ENCODE data around the gene DHX40. TPM values are rescaled to one million over a fixed set of nuclear protein-coding genes. Genes with fewer than 3 reads are reported as not detected.

Gene DHX40, protein sequence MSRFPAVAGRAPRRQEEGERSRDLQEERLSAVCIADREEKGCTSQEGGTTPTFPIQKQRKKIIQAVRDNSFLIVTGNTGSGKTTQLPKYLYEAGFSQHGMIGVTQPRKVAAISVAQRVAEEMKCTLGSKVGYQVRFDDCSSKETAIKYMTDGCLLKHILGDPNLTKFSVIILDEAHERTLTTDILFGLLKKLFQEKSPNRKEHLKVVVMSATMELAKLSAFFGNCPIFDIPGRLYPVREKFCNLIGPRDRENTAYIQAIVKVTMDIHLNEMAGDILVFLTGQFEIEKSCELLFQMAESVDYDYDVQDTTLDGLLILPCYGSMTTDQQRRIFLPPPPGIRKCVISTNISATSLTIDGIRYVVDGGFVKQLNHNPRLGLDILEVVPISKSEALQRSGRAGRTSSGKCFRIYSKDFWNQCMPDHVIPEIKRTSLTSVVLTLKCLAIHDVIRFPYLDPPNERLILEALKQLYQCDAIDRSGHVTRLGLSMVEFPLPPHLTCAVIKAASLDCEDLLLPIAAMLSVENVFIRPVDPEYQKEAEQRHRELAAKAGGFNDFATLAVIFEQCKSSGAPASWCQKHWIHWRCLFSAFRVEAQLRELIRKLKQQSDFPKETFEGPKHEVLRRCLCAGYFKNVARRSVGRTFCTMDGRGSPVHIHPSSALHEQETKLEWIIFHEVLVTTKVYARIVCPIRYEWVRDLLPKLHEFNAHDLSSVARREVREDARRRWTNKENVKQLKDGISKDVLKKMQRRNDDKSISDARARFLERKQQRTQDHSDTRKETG
- total RNA-seq (2022; extraction: Qiagen RNA extraction; ENCODE audit: low read depth), result 34.8 to 48.2 TPM (median 41.6 TPM) in 5 replicates

DNA sequence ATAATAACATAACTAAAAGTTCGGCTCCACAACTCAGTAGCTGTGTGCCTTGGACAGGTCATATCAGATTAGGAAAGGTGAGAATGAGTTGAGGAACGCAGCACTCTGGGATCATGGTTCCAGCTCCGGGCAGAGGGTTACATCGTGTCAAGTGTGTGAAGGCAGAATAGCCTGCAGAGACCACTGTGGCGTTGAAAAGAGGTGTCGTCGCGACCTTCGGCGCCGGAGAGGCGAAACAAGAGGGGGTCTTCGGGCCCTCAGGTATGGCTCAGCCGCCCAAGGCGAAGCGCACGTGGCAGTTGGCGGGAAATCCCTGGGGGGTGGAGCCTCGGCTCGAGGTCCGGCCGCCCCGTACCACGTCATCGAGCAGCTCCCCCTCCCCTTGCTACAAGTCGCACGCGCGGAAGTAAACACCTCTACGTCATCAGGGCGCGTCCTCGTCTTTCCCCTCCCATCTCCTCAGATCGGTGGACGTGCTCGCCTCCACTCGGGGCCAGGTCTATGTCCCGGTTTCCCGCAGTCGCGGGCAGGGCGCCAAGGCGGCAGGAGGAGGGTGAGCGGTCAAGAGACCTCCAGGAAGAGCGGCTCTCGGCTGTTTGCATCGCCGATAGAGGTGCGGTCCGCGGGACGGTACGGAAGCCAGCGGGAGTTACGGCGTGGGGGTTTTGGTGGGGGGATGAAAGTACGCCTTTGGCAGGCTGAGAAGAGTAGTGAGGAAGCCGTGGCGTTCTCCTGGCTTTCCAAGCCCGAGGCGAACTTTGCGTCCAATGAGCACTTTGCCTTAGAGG, at the start of gene DHX40:
TSS of gene DHX40 (plus strand) at position 440 of the 788 bp plus-strand sequence. CDS start at position 502, 62 bp downstream.

DNA sequence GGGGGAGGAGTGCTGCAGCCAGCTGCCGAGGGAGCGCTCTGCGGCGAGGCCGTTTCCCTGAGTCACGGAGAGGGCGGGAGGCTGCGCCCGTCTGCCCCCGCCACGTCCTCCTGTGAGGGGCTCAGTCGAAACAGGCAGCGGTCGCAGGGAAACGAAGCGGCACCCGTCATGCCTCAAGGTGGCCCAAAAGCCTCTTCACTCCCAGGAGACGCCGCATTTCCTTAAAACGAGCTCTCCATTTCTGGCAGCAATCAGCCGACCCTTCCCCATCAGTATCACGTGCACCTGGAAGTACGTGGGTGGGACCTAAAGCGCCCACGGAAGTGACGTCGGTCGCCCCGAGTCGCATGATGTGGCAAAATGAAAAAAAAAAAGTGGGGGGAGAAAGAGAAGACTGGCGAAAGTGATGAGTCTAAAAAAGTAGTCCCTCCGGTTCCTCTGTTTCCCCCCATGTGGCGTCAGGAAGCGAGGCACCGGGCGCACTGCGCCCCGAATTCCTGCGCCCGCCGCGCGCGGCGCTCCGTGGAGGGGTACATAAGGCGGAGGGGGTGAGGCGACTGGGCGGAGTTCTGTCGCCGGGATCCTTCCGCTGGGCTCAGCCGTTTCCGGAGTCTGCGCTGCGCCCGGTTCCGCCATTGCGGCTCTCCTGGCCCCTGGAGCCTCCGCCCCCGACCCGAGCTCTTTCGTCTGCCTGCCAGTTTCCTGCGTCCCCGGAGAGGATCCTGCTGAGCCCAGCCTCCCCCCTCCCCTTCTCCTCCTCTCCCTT, 54.1 kb downstream of the DHX40 start, which contains the start of gene CLTC:
TSS of gene CLTC (plus strand) at position 598 of the 766 bp plus-strand sequence. CDS start 237 bp downstream, outside the sequence.

Other genes starting within 250 kb of the DHX40 start
- 1.8 to 3.7 TPM (median 3.0 TPM) in 5 replicates for gene YPEL2, start 234.0 kb upstream of the DHX40 start, total RNA-seq (2022; extraction: Qiagen RNA extraction; ENCODE audit: low read depth)
- 197 to 247 TPM (median 217 TPM) in 5 replicates for gene CLTC, start 54.3 kb downstream of the DHX40 start, total RNA-seq (2022; extraction: Qiagen RNA extraction; ENCODE audit: low read depth)
- gene PTRH2, start 141.8 kb downstream of the DHX40 start, total RNA-seq (2022; extraction: Qiagen RNA extraction; ENCODE audit: low read depth), result 103 to 115 TPM (median 106 TPM) in 5 replicates
- 150 to 194 TPM (median 170 TPM) in 5 replicates for gene VMP1, start 142.0 kb downstream of the DHX40 start, total RNA-seq (2022; extraction: Qiagen RNA extraction; ENCODE audit: low read depth)

Data from A549 treated with DMSO at 1 μM for 4 hours (cell line).